ENCODE results near the gene HCN3. TPM values are rescaled to one million over a fixed set of nuclear protein-coding genes. Genes with fewer than 3 reads are reported as not detected.

The HCN3 gene
- polyA plus RNA-seq, 1 of the 3 experiments (the other 2 are of a cell fraction) = 9.7 TPM

- H3K4me1 ChIP-seq (ENCODE audit: control insufficient read depth in 1 of 2, insufficient read depth in 2 of 2, low read depth in 1 of 2, low read length in 1 of 2) = peaks cover 0 to 20% of the 10 kb centered on the region in 2 experiments; a peak in 1 of 4 replicates
- no peak overlapping the region for H2AFZ ChIP-seq (ENCODE audit: low read depth)
- ChIA-PET POLR2A (no interaction called here), CTCF (interaction anchor here (1.0 to 13.3 kb wide), 2 partner anchors 71 to 813 kb away, joined by 3 to 184 read pairs; partner anchors contain the start of gene RUSC1)
- peak overlapping the region; percentile 79 to 82 for H3K4me3 ChIP-seq (ENCODE audit: low read depth in 2 of 2, low read length in 1 of 2)
- H3K4me2 ChIP-seq = peak overlapping the region; percentile 100
- DNase-seq = no peak
- peaks cover 13 to 27% of the 10 kb centered on the region in 2 experiments for H3K36me3 ChIP-seq (replicated peaks in 1 of 2; ENCODE audit: control insufficient read depth in 1 of 2, insufficient read depth in 2 of 2, low read length in 1 of 2)
- no peaks in the 10 kb centered on the region for H3K27me3 ChIP-seq (ENCODE audit: insufficient read depth)
- no peaks in the 10 kb centered on the region for H3K9me3 ChIP-seq
- peaks cover 23% of the 10 kb centered on the region for H3K79me2 ChIP-seq (ENCODE audit: insufficient read depth)
- TF ChIP-seq CHD2 (IDR thresholded peaks at IDR 0.05; ENCODE audit: low read length, partially characterized antibody) (no peak), TCF12 (IDR thresholded peaks at IDR 0.05) (no peak), RFX5 (IDR thresholded peaks at IDR 0.05; ENCODE audit: low read length) (no peak), RAD21 (IDR thresholded peaks at IDR 0.05; ENCODE audit: low read length) (no peak), POLR2AphosphoS5 (IDR thresholded peaks at IDR 0.05; ENCODE audit: low read depth, low read length) (no peak), REST (IDR thresholded peaks at IDR 0.05; ENCODE audit: low read depth, low read length) (no peak), FOXM1 (IDR thresholded peaks at IDR 0.05; ENCODE audit: low read depth) (no peak), TEAD4 (IDR thresholded peaks at IDR 0.05; ENCODE audit: borderline replicate concordance, insufficient read depth) (no peak), PBX3 (IDR thresholded peaks at IDR 0.05) (no peak), RCOR1 (IDR thresholded peaks at IDR 0.05; ENCODE audit: low read length) (no peak), FOSL2 (IDR thresholded peaks at IDR 0.05; ENCODE audit: borderline replicate concordance, low read depth) (no peak), RXRA (IDR thresholded peaks at IDR 0.05; ENCODE audit: borderline replicate concordance, low read depth) (no peak), USF1 (IDR thresholded peaks at IDR 0.05; ENCODE audit: borderline replicate concordance, low read depth) (no peak), CTCF (IDR thresholded peaks at IDR 0.05) (no peak), YY1 (IDR thresholded peaks at IDR 0.05; ENCODE audit: low read depth) (no peak), USF2 (IDR thresholded peaks at IDR 0.05; ENCODE audit: borderline replicate concordance, low read depth, low read length) (no peak), TAF1 (IDR thresholded peaks at IDR 0.05; ENCODE audit: borderline replicate concordance, low read depth, low read length) (no peak), NRF1 (IDR thresholded peaks at IDR 0.05; ENCODE audit: low read depth, low read length) (no peak)
- H3K27ac ChIP-seq (ENCODE audit: low read depth in 2 of 2, low read length in 1 of 2) = peak overlapping the region in 1 of 2 experiments; percentile 93; a peak in 2 of 4 replicates
- peak overlapping the region; percentile 77 for H3K9ac ChIP-seq
- H4K20me1 ChIP-seq (ENCODE audit: insufficient read depth) = no peaks in the 10 kb centered on the region
- WGBS (ENCODE audit: low lambda C conversion rate) = 0% methylated on average over 2 of the region's 5 CpGs
- peaks cover 39% of the 10 kb centered on the region for H3F3A ChIP-seq (replicated peaks; ENCODE audit: insufficient read depth)
- no peaks in the 10 kb centered on the region for H3K9me2 ChIP-seq
Observed at GRCh38 chr1:155253797-155254196, 23.5 kb upstream of the HCN3 start.
